Measurements from ENCODE around the gene CTIF.
"Not testable (repeated sequence)": the region's sequence is repeated elsewhere in the genome, so short reads cannot be mapped to it uniquely, and the experiment has no call there.

The CTIF gene

DNA sequence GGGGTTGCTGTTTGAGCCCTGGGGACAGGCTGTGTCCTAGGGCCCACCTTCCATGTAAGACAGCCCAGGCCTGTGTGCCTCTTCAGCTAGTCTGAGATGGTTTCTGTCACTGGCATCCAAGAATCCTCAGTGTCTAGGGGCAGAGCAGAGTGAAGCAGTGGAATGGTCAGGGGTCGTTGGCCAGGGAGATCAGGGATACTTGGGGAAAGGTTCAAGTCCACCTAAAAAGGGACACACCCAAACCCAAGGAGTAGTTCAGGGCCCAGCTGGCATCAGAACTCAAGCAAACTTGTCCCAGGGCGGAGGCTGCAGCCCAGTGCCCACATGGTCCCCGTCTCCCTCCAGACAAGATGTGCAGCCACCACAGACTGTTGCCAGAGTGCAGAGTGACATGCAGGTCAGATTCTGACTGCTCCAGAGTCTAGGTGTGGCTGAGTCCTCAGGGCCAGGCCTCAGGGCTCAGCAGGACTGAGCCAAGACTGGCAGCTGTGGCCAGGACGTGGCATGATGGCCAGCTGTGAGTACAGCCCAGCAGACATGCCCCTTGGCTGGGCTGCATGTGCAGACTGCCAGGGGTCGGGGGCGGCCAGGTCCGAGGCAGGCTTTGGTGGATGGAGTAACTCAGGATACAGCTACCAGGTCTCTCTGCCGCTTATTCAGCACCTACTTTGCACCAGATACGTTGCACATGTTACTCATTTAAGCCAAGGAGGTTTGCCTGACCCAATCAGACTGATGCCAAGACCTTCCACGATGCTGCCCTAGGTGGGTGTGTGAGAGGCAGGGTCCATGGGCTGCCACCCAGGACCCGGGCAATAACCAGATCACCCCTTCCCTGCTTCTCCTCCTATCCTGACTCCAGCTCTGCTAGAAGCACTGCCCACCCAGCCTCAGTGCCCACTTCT, 265.4 kb downstream of the CTIF start:
- DNase-seq (ENCODE audit: low read depth) = no peak

DNA sequence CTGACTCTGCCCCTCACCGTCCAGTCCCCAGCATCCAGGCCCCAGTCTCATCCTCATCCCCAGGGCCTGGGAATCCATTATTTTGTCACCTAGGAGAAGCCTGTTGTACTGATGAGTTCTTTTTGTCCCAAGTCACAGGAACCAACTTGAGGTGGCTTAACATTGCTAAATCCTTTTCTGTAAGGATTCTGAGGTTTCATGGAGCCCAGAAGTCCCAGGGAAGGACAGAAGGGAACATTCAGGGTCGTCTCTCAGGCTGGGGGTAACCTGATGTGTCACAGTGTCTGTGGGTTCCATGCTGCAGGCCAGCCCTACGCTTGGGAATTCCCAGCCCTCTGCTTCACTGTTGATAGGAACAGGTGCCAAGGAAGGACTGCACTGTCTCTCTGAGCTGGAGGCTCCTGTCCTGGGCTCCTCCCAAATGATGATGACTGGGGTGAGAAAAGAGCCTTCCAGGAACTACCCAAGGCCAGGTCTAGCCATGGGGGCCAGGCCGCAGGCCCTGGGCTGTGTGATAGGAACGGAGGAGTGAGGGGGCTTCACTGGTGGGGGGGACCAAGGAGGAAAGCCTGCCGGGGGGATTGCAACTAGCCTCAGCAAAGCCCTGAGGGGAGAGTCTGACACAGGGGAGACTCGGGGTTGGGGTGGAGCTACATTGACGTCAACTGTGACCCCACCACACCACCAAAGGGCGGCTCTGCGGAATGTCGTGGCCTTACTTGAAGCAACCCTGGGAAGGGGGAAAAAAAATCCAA, 266.2 kb downstream of the CTIF start:
- DNase-seq (ENCODE audit: low read depth) = no peak

DNA sequence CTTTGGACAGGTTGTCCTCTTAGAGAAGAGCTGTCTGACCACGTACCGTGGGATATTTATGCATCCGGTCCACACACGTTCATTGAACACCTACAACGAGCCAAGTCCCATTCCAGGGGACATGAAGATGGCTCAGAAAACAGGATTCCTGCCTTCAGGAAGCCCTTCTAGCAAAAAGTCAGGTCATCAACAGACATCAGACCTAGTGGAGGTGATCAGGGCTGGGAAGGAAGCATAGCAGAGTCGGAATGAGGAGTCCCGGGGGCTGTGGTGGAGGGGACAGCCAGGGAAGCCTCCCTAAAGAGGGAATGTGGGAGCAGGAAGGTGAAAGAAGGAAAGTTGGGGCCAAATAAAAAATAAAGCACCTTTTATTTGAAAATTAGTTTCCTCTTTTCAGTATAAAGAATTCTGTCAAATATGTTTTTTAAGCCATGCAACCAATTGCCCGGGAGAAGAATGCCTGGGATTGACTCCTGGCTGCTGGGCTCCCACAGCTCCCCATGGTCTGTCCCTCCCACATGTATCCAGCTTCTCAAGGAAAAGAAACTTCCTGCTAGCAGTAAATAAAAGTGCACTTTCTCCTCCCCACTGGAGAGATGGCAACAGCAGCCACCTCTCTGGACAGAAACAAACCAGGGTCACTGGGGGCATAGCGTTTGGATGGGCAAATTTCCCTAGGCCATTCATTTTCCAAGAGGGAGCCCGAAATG, 267.1 kb downstream of the CTIF start:
- no peak for DNase-seq (ENCODE audit: low read depth)

DNA sequence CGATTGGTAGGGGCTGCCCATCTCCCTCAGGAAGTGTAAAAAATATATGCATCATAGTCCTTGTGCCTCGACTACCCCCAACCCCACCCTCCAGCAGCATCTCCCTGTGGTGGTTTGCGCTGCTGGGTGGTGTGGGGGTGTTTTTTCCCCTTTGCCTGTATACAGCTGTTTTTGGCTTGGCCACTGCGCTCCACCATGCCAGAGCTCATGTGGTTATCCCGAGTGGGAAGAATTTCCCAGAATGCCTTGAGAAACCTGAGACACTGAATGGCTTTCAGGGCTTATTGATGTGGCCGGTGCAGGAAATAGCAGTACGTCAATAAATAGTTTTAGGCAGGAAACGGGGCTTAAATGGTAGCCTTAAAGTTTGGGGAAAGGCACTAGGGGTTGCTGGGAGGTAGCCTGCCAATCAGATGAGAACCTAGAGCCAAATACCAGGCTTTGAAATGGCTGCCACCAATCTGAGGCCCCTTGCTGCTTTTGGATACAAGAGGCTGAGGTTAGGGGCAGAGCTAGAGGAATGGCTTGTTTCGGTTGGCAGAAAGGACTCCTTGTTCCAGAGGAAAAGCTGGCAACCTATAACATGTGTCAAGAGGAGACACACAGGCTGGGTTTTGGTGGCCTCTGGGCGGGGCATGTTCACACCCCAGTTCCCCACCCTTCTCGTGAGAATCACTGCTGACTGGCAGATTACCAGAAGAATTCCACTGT, 267.9 kb downstream of the CTIF start:
- DNase-seq (ENCODE audit: low read depth) = no peak

DNA sequence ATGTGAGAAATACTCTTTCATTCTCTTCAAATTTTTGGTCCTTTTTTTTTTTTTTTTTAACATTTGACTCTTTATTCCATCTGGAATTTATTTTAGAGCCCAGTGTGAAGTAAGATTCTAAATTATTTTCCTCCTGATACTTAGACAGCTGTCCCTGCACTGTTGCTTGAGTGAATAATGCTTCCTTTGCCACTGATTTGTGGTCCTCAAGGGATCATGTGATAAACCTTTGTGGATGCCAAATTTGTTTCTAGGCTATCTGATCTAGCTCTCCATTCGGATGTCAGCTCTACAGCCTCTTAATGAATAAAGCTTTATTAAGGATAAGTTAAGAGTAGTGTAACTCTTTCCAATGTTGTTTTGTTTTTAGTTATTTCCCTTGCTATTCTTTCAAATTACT, 269.6 kb downstream of the CTIF start:
- DNase-seq (ENCODE audit: low read depth) = no peak

DNA sequence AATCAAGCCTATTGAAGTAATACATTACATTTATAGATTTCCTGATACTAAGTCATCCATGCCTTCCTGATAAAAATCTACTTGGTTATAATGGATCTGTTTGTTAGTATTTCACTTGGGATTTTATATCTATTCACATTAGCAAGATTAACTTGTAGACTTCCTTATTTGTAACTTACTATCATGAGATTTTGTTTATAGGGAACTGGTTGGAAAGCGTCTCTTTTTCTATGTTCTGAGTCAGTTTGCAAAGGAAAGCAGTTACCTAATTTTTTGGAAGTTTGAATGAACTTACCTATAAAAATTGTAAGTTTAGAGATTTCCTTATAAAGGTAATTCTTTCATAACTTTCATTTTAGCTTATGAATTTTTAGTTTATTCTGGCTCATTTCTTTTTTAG, 270.5 kb downstream of the CTIF start:
- DNase-seq (ENCODE audit: low read depth) = no peak

DNA sequence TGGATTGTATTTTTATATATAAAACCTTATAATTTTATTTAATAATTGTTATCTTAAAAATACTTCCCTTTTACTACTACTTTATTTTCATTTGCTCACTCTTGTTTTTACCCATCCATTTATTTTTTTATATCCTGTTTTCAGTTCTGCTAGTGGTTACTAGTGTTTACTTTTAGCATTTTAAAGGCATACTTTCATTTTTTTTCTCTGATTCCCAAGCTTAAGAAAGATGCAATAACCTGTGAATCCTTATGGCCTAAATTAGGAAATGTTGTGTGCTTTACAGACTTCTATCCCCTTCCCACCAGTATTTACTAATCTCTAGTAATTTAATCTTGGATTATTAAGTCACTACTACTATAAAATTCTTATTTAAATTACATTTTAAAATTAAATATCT, 272.0 kb downstream of the CTIF start:
- no peak for DNase-seq (ENCODE audit: low read depth)

DNA sequence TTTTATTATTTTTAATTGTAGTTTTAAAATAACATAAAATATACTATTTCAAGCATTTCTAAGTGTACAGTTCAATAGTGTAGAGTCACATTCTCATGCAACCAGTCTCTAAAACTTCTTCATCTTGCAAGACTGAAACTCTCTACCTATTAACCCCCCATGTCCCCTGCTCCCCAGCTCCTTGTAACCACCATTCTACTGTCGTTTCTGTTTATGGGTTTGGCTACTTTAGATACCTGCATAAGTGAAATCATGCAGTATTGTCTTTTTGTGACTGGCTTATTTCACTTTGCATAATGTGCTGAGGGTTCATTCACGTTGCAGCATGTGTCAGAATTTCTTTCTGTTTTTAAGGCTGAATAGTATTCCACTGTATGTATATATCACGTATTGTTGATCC, 272.6 kb downstream of the CTIF start:
- no peak for DNase-seq (ENCODE audit: low read depth)

DNA sequence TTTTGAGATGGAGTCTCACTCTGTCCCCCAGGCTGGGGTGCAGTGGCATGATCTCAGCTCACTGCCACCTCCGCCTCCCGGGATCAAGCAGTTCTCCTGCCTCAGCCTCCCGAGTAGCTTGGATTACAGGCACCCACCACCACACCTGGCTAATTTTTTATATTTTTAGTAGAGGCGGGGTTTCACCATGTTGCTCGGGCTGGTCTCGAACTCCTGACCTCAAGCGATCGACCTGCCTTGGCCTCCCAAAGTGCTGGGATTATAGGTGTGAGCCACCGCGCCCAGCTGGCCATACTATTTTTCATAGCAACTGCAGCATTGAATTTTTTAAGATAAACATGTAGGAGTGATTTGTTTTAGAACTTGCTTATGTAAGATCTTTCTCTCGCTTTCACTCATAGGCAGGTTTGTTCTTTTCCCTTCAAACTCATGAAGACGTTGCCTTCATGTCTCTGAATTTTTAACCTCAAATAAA, 273.2 kb downstream of the CTIF start:
- not testable (repeated sequence) for DNase-seq (ENCODE audit: low read depth)

DNA sequence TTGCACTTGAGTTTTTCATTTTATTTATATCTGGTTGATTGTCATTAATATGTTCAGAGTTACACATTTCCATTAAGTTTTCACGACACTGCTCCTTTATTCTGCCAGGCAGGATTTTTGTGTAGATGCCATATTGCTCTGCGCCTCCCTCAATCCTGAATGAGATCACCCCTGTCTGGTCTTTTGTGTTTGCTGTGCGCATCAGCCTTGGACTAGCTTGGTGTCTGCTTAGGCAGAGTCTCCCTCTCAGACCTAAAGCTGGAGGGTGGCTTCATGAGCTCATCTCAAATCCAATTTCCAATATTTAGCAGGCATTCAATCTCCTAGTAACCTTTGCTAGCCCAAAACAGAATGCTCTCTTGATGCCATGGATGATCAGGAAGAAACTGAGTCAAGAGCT, 274.5 kb downstream of the CTIF start:
- DNase-seq (ENCODE audit: low read depth) = no peak

DNA sequence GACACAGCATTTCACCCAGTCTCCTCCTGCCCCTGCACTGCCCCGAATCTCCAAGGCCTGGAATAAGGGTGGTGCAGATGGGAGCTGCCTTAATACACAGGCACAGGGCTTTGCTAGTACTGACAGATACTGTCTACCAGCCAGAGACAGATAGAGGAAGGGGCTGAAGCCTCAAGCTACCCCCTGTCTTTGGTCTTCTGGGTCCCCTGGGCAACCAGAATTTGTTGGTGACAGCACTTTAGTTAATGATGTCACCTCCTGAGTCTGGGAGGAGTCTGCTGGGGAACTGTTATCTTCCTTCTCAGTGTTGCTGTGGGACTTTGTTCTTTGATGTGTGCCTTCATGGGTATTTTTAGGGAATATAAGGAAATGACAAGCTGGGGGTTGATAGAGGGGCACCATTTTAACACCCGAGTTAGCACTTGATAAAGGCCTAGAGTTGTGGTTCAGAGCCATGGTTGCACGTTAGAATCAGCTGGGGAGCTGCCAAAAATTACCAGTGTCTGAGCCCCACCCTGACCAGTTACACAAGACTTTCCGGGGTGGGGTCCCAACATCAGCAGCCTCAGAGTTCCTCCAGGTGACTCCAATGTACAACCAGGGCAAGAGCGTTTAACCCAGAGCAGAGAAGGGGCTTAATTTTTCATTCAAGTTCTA, 275.1 kb downstream of the CTIF start:
- DNase-seq (ENCODE audit: low read depth) = no peak

DNA sequence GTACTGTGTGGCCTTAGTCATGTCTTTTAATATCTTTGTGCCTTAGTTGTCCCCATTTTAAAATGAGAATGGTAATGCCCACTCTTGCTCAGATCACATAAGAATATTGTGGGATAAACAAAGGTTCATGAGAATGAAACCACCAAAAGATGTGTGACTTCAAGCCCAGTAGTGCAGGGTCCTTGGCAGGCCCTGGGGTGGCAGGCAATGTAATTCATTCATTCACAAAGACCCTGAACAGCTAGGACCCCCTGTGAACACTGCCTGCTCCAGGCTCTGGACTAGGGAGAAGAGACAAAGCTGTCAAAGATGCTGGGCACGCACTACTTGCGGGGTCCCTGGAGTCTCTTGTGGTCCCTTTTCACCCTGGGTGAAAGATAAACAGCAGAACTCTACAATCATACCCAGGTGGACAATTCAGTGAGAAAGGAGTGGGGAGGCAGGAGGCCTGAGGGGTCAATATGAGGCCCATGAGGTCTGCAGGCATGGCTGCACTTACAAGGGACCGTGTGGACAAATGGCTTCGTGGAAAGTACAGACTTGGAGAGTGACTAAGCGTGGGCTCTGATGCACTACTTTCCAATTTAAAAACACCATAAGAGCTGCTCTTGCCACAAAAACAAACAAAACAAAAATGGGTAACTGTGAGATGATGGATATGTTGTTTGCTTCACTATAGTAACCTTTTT, 275.8 kb downstream of the CTIF start:
- no peak for DNase-seq (ENCODE audit: low read depth)

DNA sequence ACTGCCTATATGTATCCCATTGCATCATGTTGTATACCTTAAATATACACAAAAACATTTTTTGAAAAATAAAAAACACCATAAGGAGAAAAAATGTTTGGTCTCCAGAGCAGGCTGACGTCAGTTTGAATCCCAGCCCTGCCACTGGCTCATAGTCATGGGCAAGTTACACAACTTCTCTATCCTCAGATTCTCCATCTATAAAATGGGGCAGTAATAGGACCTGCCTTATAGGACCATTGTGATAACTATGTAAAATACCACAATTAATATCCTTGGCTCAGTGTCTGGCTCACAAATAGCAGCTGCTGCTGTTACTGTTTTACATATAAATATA, 276.3 kb downstream of the CTIF start:
- no peak for DNase-seq (ENCODE audit: low read depth)

DNA sequence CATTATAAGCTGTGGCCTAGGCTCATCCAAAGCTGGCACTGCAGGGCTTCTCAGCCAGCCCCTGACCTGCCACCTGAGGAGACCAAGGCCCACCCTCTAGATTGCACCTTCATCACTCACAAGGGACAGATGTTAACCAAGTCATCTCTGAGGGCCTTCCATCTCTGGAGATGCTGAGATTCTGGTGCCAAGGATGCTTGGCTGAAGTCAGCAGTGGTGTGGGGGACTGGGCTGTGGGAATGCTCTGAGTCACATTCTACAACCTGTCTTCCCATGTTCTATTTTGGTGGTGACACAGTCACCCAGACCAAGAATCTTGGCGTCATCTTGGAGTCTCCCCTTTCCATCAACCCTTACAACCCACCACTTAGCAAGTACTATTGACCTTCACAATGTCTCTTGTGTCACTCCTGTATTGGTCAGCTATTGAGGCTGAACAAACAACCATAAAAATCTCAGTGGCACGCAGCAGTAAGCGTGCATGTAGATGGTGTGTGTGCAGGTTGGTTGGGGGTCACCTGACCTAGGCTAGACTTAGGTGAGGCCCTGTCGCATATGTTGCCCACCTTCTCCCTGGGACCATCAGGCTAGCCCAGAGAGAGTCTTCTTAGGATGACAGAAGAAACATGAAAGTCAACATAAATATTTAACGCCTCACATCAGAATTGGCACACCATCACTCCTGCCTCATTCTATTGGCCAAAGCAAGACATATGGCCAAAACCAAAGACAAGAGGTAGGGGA, 276.9 kb downstream of the CTIF start:
- no peak for DNase-seq (ENCODE audit: low read depth)

DNA sequence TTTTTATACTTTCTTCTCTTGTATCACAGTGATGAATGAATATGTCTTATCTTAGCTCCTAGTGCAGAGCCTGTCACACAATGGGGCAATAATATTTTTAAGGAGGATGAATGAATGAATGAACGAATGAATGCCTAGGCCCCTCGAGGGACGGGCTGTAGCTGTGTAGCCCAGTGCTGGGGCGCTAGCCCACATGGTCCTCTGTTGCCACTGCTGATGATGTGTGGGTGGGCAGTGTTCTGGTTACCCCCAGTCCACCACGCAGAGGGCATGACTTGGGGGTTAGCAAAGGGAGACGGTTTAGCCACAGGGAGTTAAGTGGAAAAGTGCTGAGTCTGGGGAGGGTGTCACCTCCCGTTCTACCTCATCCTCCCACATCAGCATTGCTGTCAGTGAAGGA, 277.7 kb downstream of the CTIF start:
- DNase-seq (ENCODE audit: low read depth) = no peak

DNA sequence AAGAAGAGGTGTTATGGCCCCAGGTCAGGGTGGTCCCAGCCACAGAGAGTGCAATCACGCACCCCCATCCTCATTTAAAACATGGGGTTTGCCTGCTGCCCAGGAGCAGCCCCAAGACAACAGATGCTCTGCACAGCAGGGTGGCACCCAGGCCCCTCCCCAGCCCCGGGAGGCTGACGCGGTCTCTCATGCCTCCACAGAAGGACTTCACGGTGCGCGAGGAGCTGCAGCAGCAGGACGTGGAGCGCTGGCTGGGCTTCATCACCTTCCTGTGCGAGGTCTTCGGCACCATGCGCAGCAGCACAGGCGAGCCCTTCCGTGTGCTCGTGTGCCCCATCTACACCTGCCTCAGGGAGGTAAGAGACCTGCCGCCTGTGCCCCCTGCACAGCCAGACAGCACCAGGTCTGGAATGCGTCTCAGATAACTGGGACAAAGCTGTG, 278.2 kb downstream of the CTIF start:
- no peak for DNase-seq (ENCODE audit: low read depth)

DNA sequence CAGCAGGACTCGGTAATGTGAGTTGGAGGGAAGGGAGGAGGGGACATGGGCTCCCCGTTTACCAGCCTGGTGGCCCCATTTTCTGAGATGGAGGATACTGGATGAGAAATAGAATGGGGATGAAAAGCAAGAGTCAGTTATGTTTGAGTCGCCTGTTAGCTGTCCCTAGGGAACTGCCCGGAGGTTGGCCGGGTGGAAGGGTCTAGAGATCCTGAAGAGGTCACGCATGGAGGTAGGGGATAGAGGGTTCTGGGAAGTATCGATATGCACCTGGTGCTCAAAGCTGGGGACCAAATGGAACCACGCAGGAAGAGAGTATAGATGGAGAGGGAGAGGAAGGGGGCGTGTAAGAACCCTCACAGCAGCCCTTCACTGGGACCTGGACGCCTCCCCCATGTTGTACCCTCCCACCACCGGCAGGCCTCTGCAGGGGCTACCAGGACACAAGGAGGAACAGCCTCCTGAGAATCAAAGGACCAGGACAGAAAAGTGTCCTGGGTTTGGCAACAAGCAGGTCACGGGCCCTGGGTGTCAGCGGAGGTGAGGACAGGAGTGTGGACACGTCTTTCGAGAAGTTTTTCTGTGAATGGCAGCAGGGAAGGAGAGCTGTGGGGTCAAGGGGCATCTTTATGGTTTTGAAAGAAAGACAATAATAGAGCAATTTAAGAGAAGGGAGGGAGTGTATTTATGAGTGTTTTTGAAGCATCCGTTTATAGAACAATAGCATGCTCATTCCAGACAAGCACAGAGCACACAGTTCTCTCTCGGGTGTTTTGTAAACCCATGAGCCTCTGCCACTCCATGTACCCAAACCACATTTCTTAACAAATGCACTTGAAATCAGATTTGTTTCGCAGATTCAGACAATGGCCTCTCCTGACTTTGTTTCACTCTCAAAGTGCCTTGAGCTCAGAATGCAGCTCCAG, 279.8 kb downstream of the CTIF start:
- no peak for DNase-seq (ENCODE audit: low read depth)

DNA sequence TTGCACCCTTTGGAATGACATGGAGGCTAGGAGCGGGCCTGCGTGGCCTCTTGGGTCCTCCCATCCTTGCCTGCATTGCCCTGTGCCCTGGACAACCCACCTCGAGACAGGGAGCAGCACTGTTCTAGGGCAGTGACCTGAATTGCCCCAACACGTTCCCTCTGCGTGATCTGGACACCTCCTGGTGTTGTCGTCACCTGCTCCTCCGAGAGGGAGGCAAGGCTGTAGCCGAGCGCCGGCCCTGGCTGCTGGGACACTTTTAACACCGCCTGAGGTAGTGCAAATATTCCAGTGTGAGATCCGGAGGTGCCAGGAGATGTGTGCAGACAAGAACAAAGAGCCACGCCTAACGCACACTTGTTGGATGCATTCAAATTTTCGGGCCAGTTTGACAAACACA, 280.4 kb downstream of the CTIF start:
- DNase-seq (ENCODE audit: low read depth) = no peak
